Measurements from ENCODE around the gene HLA-G.

HLA-G gene

DNA sequence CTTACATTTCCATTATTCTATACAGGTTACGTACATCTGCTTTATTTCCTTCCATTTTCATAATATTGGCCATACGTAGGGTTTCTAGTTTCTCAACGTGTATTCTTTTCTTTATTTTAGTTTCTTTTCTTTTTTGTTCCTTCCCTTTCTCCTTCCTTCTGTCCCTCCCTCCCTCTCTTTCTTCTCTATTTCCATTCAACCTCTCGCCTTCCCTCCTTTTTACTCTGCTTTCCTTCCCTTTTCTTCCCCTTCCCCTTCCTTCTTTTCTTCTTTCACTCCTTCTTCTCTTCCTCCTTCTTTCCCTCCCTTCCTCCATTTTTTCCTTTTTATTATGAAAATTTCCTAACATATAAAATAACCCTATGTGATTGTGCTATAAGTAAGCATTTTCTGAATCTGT is 8.7 kb upstream of the HLA-G start:
- DNase-seq = no peak

DNA sequence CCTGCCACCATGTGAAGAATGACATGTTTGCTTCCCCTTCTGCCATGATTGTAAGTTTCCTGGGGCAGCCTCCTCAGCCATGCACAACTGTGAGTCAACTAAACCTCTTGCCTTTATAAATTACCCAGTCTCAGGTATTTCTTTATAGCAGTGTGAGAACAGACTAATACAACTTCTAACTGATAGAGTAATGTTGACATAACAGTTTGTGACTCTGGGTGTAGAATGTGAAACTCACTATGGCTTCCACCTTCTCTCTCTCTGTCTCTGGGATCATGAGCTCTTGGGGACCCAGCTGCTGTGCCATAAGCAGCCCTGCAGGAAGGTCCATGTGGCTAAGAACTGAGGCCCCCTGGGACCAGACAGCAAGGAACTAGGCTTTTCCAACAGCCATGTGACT is 3.5 kb upstream of the HLA-G start:
- no peak for DNase-seq

DNA sequence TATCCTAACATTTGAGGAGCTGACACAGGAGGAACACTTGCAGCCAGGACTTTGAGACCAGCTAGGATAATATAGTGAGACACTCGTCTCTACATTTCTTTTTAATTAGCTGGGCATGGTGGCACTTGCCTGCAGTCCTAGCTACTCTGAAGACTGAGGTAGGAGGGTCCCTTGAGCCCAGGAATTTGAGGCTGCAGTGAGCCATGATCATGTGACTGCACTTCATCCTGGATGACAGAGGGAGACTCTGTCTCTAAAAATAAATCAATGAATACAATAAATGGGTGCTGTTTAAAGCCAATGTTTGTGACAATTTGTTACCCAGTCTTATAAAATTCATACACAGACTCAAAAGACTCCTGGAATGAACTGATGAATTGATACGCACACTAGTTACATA is 1.8 kb upstream of the HLA-G start:
- no peak for DNase-seq

DNA sequence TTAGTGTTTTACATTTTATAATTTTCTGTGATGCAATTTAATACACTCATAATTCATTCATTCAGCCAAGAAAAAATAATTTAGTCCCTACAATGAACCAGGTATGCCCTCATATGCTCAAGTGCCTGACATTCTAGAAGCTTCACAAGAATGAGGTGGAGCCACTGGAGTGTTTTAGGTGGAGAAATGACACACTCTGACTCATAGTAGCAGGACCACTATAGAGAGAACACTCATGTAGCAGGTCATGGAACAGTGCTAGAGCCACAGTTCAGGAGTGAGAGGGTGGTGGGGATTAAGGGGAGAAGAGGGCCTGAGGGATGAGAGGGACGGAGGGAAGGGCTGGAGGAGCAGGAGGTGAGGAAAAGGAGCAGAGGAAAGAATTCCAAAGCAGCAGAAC is 1.4 kb upstream of the HLA-G start:
- DNase-seq = no peak

DNA sequence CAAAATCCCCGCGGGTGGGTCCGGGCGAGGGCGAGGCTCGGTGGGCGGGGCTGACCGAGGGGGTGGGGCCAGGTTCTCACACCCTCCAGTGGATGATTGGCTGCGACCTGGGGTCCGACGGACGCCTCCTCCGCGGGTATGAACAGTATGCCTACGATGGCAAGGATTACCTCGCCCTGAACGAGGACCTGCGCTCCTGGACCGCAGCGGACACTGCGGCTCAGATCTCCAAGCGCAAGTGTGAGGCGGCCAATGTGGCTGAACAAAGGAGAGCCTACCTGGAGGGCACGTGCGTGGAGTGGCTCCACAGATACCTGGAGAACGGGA is 809 bp downstream of the HLA-G start:
- no peak for DNase-seq

DNA sequence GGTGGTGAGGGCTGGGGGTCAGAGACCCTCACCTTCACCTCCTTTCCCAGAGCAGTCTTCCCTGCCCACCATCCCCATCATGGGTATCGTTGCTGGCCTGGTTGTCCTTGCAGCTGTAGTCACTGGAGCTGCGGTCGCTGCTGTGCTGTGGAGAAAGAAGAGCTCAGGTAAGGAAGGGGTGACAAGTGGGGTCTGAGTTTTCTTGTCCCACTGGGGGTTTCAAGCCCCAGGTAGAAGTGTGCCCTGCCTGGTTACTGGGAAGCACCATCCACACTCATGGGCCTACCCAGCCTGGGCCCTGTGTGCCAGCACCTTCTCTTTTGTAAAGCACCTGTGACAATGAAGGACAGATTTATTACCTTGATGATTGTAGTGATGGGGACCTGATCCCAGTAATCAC is 2.1 kb downstream of the HLA-G start:
- DNase-seq = no peak

DNA sequence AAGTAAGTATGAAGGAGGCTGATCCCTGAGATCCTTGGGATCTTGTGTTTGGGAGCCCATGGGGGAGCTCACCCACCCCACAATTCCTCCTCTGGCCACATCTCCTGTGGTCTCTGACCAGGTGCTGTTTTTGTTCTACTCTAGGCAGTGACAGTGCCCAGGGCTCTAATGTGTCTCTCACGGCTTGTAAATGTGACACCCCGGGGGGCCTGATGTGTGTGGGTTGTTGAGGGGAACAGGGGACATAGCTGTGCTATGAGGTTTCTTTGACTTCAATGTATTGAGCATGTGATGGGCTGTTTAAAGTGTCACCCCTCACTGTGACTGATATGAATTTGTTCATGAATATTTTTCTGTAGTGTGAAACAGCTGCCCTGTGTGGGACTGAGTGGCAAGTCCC is 2.8 kb downstream of the HLA-G start:
- no peak for DNase-seq

DNA sequence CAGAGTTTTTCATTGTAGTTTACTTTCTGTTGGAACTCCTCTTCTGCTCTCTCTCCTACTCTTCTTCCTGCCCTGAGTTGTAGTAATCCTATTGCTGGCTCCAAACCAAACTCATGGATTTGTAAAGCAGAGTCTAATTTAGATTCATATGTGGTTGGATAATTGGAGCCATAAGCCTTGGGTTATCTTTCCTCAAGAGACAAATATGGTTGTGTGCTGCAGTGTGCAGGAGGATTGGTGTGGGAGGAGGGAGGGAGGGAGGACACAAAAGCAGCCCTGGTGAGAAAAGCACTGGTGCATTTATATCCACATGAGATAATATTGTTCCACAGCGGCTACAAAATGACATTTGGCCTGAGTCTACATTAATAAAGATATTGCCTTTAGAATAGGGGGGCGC is 4.2 kb downstream of the HLA-G start:
- no peak for DNase-seq

DNA sequence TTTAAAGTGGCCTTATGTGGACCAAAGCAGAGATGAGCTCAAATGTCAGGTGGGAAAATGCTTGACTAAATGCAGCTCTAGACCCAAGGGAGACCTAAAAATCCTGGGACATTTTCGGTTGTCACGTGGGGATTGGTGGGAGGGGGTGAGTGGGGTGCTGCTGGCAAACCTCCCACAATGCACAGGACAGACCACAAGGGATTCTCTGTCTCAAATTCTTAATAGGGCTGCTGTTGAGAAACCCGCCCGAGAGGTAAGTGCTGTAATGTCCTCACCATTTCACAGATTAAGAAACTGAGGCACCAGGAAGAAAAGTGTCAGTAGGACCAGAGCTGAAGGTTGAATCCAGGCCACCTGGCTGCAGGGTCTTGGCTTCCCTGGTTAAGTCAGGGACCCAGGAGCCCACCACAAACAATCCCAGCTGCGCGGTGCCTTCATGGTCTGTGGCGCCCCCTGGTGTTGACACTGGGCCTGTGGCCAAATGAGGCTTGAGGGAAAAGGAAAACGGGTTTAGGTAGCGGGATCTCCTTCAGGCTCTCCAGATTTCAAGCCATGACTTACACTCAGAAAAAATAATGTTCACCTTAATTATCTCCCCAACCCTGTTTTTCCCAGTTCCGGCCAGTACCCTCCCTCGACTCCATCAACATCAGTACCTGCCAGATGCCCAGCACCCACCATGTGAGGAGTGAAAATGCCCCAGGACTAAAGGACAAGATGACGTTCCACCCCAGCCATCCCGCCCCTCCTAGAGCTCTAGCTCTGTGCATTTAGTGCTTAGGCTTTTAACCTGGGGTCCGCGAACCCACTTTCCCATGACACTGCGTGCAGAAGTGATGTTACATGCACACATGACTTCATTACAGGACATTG is 7.2 kb downstream of the HLA-G start:
- no peak for DNase-seq

DNA sequence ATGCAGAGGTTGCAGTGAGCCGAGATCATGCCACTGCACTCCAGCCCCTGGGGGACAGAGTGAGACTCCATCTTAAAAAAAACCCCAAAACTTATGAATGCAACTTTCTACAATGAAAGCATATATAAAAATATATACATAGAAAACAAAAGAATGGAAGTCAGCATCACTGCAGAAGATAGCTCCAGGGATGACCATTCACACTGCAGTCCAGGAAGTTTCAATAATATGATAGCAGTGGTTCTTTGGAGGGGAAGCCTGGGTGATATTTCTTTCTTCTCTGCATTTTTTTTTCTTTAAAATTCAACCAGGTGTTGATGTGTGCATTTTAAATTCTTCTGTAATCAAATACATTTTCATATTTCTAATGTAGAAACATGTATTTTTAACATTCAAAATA is 12.3 kb downstream of the HLA-G start:
- DNase-seq = no peak

DNA sequence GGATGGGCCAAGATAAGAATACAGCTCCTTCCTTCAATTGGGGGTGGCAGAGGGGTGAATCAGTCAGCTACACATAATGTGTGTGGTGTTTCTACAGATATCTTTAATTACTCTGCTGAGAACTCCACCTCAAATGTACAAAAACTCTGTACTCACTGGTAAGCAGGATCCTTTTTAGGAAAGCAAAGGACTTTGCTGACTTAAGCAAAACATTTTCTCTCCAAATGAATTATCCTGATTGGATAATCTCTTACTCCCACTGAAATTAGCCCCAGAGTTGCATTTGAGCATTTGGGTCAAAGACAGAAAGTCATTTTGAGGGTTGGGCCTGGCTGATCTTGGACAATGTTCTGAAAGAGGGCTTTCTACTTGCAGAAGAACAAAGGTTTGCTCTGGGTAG is 13.4 kb downstream of the HLA-G start:
- DNase-seq = no peak

DNA sequence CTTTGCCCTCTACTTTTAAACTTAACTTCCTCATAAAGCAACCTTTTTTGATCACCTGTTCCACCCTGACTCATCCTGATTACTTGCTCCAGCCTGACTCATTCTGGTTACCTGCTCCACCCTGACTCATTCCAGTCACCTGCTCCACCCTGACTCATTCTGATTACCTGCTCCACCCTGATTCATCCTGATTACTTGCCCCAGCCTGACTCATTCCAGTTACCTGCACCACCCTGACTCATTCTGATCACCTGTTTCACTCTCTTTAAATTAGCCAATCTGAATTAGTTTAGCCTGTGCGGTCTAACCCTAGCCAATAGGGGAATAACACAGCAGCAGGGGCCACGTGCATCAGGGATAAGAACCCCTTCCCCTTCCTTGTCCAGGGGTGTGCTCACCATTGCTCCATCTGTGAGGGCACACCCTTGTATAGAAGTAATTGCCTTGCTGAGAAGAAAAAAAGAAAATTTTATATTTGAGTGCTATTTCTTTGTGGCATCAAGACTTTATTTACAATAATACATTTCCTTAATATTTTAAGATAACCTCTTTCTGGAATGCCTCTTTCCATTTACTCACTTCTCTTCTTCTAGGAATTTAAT is 17.9 kb downstream of the HLA-G start:
- DNase-seq = no peak

DNA sequence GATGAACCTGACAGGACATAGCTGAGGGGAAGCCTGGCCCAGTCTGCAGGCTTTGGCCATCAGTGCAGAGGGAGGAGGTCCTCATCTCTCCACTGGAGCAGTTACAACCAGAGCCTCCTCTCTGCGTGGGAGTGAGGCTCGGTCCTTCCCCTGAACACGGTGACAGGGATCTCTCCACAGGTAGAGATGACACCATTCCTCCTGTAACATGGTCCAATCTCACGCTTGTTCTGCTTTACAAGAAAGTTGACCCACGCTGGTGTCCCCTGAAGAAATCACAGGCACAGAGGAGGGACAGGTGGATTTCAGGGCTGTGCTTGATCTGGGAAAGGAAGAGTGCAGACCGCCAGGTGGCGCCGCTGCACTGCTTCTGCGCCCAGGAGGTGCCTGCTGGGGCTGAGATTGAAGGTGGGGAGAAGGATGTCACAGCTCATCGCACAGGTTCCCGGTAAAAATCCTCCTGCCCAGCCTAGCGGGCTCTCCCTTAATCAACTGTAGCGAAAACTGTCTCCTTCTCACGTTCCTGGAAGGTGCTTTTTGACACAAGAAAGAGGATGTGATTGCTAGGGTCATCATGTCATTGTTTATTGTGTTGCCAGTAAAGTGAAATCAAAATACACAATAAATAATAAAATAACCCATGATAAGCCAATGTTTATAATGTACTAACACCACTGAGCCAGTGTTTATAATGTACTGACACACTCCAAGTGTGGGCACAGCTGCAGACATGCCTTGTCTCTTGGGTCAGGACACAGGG is 20.4 kb downstream of the HLA-G start:
- peak in 1 of 2 experiments; percentile 50 for DNase-seq

DNA sequence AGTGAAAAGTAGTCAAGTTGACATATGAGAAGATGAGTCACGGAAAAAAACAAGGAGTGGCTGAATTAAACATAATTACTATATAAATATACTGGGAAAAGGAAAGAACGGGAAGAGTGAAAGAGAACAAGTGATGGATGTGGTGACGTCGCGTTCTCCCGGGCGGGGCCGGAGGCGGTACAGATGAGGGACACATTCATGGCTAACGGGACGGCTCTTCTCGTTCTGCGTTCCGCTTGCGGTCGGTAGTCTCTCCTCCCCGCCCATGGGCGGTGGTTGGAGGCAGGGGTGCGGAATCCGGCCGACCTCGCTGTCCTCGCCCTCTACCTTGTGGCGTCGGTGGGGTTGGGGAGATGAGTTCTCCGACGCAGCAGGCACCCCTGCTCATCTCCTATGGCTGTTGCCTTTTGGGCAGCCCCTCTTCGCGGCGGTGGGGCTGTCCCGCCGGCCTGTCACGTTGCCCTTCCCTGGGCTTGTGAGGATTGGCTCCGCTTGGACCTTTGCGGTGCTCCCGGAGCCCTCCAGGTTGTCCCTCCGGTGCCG is 22.5 kb downstream of the HLA-G start:
- DNase-seq = no peak

DNA sequence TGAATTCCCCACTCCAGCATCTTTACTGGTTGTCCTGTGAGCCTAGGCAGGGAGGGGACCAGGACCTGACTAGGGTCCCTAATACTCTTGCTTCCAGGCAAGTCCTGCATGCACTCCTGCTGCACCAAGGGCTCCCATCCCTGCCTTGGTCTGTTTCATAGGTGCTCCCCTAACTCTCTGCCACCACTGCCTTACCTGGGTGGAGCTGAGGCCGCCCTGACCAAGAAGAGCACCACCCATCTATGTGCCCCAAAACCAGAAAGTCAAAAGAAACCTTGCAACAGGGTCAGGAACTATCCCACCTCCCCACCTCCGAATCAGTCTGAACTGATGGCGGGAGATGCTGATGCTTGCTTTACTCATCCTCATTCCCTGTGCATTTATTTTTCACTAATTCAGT is 23.6 kb downstream of the HLA-G start:
- no peak for DNase-seq

DNA sequence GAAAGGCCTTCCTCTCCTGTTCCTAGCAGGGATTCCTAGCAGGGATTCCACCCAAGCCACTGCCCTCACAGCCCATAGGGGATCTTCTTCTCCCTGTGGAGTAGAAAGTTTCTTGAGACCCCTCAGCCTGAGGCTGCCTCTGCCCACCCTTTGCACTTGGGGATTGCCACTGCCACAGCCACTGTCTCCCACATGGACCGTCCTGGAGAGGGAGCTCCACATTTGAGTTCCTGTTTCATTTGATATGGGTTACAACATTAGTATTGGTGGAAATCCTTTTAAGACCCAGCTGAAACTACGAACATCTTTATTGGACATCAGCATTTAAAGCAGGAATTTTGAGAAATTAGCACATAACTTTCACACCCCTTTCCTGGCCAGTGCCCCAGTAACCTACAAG is 25.6 kb downstream of the HLA-G start:
- no peak for DNase-seq

DNA sequence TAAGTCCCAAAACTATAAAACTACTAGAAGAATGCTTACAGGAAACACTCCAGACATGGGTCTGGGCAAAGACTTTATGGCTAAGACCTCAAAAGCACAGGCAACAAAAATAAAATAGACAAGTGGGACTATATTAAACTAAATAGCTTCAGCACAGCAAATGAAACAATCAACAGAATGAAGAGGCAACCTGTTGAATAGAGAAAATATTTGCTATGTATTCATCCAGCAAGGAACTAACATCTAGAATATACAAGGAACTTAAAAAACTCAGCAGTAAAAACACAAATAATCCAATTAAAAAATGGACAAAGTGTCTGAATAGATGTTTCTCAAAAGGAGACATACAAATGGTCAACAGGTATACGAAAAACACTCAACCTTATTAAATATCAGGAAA is 30.4 kb downstream of the HLA-G start:
- DNase-seq = no peak

DNA sequence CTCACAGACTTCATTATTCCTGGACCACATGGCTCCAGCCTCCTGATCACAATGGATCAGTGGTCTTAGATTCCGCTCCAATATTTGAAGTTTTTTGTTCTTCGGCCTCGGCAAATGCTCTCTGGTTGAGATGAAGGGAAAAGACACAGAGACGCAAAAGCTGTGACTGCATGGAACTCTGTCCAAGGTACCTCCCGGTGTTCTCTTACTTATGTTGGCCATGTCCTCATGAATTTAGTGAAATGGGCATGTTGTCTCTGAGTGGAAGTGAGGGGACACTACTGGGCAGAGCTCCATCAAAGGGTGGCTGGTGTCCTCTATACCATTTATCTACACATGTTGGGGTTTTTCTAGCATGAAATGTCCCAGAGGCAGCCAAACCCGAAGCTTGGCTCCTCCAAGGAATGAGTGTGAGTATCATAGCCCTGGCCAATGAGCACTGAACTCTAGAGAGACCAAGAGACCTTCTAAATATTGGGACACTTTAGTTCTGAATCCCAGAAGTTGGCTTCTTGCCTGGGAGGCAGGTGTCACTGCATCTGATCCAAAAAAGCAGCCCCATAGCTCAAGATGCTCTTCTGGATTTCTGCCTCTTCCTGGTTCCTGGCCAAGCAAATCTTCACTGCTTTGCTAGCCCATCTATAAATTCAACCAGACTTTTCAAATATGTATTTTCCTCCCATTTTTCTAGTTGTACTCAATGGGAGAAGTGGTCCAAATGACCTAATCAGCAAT is 34.1 kb downstream of the HLA-G start:
- no peak for DNase-seq

DNA sequence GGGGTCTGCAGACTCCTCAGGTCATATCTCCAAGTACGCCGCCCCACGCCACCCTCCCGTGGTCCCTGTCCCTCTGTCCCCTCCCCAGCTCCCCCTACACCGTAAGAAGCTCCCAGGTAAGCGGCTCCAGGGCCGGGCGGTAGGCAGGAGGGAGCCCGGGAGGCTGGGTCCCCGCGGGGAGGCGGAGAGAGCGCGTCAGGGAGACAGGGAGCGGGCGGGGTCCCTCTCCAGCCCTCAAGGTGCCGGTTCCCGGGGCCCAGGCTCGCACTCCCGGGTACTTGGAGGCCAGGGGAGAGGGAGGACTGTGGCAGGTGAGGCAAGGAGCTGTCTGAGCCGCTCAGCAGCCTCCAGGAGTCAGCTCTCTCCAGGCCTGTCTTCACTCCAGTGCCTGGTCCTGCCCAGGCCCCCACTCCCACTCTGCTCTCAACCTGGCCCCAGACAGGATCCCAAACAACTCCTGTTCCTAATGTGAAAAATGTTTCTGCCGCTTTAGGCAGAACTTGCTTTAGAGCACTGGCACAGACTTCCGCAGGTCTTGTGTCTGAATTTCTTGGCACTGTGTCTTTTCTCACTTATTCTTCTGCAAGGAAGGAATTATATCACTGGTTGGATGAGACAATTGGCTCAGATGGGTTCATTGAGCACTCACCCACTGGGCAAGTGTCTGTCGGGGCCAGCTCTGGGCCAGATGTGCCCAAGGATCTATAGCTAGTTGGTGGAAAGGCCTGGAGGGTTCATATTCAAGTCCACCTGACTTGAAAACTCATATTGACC is 36.6 kb downstream of the HLA-G start:
- no peak for DNase-seq

DNA sequence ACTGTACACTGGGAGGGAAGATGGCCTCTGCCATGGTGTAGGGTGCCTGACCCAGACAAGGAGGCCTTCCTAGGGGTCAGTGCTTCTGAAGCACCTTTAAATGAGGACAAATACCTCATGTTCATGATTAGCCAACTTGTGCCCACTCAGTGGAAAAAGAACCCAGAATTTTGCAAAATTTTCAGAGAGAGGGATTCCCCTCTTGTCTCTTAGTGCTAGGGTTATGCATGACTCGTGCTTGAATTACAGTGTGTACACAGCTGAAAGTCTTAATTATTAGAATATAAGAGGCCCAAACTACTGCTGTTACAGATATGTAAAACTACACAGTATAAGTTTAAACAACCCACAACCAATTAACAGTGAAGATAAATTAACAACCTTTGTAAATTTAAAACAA is 38.0 kb downstream of the HLA-G start:
- DNase-seq = no peak

DNA sequence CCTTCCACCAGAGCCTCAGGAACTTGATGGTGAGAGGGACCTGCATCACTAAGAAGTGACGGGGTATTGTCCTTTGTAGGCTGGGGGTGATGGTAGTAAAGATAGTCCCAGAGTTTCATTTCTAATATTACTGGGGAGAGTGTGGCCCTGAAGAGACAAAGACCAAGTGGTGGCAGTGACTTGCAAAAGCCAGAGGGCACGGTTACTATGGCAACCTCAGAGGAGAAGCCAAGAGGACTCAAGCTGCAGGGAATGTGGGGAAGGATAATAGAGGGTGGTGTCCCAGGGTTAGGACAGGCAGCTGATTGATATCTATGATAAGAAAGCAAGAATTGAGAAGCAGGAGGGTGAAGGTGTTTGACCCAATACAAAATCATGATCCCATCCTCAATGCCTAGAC is 42.5 kb downstream of the HLA-G start:
- DNase-seq = no peak

DNA sequence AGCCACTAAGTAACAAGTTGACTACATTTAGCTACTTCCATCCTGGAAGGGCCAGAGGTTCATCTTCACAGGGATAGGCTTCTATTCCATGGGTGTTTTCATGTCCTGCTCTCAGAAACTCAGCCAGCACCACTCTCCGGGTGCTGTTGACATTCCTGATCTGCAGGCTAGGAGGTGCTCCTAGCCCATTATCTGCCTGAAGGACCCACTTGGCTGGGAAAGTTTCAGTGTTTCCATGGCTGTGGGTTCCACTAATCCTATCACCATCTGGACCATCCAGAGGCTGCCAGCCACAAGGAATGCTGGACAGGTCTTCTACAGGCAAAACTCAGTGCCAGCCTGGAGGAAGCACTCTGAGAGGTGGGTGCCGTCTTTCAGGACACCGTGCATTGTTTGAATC is 45.2 kb downstream of the HLA-G start:
- DNase-seq = no peak
